GM12891 (cell line): Measurements from ENCODE around the gene PIGO.

Experiments
- POLR2A ChIP-seq: IDR thresholded peaks from 2 replicates; pipeline ENCODE4 v1.6.1; 2011; ENCODE audit warnings: low read depth, low read length, control low read depth
- POLR2AphosphoS5 ChIP-seq: IDR thresholded peaks from 2 replicates; pipeline ENCODE4 v1.6.1; 2011; ENCODE audit warnings: low read depth, low read length, control low read depth
- TAF1 ChIP-seq: IDR thresholded peaks from 2 replicates; pipeline ENCODE4 v1.6.1; 2011; ENCODE audit warnings: low read depth, low read length, control low read depth

GRCh38 chr9:35107297-35108290 lies 11.2 kb upstream of the PIGO start:
- TF ChIP-seq POLR2A (no peak), POLR2AphosphoS5 (no peak), TAF1 (no peak)
